CD4-positive, alpha-beta T cell treated with Interleukin-15 for 1 hour (primary cell): ENCODE data around the gene TNPO1.

ENCODE experiments used
- DNase-seq: peaks from one replicate; pipeline ENCODE4 v3.0.0-alpha.2; 2020

TNPO1 gene

DNA sequence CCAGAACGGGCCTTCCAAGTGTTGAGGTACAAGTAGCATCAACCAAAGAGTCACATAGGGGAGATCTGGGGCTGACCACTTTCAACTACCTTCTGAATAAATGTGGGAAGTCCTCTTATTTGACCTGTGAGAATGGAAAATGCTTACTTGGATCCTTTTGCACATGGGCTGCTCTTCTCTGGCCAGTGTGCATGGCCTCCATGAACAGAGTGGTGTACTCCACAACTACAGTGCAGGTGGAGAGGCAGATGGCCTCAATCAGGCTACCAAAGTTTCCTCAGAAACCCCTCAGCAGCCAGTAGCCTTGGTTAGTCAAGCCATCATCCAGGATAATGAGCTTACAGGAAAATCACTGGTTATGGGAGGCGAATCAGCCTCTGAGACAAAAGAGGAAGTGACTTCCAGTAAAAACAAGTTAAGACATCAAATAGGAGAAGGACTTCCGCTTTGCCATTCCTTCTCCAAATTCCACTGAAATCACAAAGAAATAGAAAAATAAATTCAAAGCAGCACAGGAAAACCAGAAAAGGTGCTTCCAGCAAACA, 121.1 kb downstream of the TNPO1 start:
- DNase-seq, result no peak

GRCh38 chr5:72938206-72938605, 121.7 kb downstream of the TNPO1 start:
- no peak for DNase-seq

DNA sequence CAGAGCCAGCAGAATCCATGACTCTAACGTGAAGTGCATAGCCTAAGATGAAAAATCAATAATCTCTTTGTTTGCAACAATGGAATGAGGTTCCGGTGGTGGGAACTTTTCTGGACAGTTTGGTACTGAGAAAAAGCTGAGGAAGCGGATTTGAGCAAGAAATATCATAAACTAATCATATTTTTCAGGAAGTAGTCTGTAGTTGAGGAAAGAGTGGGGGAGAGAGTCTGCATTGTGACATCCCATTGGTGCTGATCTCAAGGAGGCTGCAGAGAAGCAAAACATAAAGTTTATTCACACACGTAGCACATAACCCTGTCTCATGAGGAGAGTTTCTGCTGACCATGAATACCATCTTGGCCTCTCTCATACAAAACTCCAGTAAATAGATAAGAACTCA, 123.6 kb downstream of the TNPO1 start:
- no peak for DNase-seq

- DNase-seq, result no peak
Observed at GRCh38 chr5:72943307-72943706, 126.8 kb downstream of the TNPO1 start.

DNA sequence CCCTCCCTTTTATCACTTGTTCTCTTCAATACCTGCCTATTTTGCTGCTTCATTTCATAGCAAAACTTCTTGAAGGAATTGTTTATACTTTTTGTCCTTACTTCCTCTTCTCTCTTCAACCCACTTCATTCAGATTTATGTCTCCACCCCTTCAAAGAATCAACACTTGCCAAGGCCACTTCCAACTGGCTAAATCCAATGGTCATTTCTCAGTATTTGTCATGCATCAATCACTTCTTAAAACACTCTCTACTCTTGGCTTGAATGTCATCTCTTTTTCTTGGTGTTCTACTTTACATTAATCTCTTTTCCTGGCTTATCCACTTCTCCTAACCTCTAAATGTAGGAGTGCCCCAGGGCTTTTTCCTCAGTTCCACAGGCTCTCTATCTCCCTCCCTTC, 131.0 kb downstream of the TNPO1 start:
- no peak for DNase-seq

DNA sequence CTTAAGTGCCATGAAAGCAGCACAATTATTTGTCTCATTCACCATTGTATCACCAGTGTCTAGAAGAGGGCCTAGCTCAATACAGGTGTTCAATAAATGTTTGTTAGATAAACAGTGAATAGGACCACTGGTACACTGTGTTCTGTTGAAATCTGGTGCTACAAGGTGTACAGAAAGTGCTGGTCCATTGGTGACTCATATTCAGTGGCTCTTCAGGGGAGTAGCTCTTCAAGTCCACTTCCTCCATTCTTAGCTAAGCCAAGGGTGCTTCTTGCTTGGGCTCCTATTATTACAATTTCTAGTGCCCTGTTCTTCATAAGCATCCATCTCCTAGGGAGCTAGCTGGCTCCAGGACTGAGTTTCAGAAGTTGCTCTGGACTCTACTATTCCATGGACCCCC, 133.0 kb downstream of the TNPO1 start:
- no peak for DNase-seq

GRCh38 chr5:72951671-72952468, 135.4 kb downstream of the TNPO1 start:
- no peak for DNase-seq

GRCh38 chr5:72954389-72954788, 137.9 kb downstream of the TNPO1 start:
- DNase-seq, result no peak

- DNase-seq, result peak; percentile 18
Observed at GRCh38 chr5:72955143-72955767, 138.8 kb downstream of the TNPO1 start.

- DNase-seq, result peak; percentile 94
Observed at GRCh38 chr5:72955768-72956323, 139.4 kb downstream of the TNPO1 start, which contains the start of gene FCHO2. Gene FCHO2, plus strand, starts transcription at chr5:72956041. Its CDS starts 56 bp downstream, at chr5:72956097.

GRCh38 chr5:72956324-72957140, 140.1 kb downstream of the TNPO1 start:
- DNase-seq, result peak; percentile 18

DNA sequence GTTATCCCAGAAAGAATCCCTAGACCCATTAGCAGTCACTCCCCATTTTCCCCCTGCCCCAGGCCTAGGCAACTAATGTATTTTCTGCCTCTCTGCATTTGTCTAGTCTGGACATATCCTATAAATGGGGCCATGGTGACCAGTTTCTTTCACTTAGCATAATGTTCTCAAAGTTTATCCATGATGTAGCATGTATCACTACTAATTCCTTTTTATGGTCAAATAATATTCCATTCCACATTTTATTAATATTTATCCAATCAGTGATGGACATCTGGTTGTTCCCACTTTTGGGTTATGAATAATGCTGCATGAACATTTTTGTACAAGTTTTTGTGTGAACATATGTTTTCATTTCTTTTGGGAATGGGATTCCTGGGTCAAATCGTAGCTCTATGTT, 140.9 kb downstream of the TNPO1 start:
- no peak for DNase-seq

GRCh38 chr5:72959257-72959656, 142.8 kb downstream of the TNPO1 start:
- DNase-seq, result no peak
